GM19397 (cell line): Measurements from ENCODE around the gene CACNG7.
"Not testable (repeated sequence)": the region's sequence is repeated elsewhere in the genome, so short reads cannot be mapped to it uniquely, and the experiment has no call there.

Source experiments
- ATAC-seq: cut with Tn5 transposase; IDR thresholded peaks from one replicate; pipeline ENCODE4 v1.9.1; 2021; ENCODE audit warnings: mild to moderate bottlenecking, moderate library complexity; ENCODE audit not compliant: unreplicated experiment

CACNG7 gene

DNA sequence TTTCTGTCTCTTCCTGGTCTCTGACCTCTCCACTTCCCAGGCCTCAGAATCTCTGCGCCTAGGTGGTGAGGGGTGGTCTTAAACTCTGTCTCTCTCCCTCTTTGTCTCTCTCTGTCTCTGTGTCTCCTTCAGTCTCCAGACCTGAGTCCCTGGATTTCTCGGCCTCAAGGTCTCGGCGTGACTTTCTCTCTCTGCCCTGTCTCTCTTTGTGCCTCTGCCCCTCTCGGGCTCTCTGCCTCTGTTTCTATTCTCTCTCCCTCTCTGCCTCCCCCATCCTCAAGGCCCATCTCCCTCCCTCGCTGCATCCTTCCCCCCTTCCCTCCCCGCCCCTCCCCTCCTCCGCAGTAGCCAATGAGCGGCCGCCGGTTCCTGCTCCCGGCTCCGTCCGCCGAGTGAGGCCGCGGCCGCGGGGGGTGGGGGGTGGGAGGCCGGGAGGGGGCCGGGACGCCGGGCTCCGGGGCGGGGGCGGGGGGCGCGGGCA, at the start of gene CACNG7:
CACNG7 (plus strand) TSS at position 344 of the 481 bp plus-strand sequence. CDS start 3,554 bp downstream, outside the sequence.
- ATAC-seq = no peak

- ATAC-seq = no peak
Observed at GRCh38 chr19:53864308-53864836, 44.7 kb upstream of the CACNG7 start.

DNA sequence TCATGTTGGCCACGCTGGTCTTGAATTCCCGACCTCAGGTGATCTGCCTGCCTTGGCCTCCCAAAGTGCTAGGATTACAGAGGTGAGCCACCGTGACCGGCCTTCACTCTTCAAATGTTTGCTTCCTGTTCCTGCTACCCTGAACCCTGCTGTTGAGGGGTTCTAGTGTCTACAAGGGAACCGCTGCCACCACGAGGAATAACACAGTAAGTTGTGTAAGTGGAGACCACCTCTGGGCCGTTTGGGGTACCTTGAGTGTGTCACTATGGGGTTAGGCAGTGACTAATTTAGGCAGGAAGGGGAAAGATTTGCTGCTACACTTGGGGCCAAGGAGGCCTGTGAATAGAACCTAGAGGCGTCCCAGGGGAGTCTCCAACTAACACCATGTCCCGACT, 43.6 kb upstream of the CACNG7 start:
- no peak for ATAC-seq

- no peak for ATAC-seq
Observed at GRCh38 chr19:53865918-53866864, 42.9 kb upstream of the CACNG7 start.

- ATAC-seq = no peak
Observed at GRCh38 chr19:53866865-53867224, 42.2 kb upstream of the CACNG7 start.

GRCh38 chr19:53867225-53868090, 41.6 kb upstream of the CACNG7 start, which contains the start of gene MYADM:
TSS of gene MYADM (plus strand) at chr19:53867883. CDS start at chr19:53873530, 5,647 bp downstream.
- ATAC-seq = peak; percentile 59

- no peak for ATAC-seq
Observed at GRCh38 chr19:53868091-53868891, 40.8 kb upstream of the CACNG7 start.

DNA sequence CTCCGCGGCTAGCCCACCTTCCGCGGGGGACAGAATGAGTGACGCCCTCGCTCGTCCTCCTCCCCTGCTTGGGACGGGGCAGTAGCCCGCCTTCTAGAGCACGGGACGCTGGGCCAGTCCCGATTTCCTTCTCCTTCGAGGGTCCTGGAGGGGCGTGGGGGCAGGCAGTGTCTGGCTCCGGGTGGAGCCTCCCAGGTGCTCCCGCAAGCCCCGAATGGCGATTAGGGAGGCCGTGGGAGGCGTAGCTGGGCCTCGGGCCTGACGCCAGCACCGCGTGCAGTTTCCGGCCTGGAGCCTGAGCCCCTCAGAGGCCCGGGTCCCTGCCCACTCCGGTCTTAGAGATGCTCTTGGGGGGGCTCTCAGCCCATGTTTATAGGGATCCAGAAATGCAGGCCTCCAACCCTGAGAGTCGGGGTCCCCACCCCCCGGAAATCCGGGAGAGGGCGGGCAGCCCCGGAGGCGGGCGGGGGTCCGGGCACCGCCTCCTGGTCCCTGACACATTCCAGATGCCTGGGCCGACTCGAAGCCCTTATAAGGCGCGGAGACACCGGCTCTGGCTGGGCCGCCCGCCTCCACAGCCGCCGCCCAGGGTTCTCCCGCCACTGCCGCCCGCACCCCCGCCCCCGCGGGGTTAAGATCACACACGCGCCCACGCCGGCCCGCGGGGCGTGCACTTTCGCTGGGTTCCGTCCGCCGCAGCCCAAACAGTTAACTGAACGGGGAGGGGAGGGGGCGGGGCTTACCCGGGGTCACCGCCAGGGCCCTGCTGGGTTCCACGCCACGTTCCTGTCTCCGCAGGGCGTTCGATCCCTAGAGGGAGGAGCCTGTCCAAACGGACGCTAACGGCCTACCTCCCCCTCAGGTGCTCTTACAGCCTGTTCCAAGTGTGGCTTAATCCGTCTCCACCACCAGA, 39.9 kb upstream of the CACNG7 start:
- ATAC-seq = peak; percentile 37

- ATAC-seq = not testable (repeated sequence)
Observed at GRCh38 chr19:53869805-53870484, 39.1 kb upstream of the CACNG7 start.

GRCh38 chr19:53870485-53870844, 38.6 kb upstream of the CACNG7 start:
- ATAC-seq = no peak

DNA sequence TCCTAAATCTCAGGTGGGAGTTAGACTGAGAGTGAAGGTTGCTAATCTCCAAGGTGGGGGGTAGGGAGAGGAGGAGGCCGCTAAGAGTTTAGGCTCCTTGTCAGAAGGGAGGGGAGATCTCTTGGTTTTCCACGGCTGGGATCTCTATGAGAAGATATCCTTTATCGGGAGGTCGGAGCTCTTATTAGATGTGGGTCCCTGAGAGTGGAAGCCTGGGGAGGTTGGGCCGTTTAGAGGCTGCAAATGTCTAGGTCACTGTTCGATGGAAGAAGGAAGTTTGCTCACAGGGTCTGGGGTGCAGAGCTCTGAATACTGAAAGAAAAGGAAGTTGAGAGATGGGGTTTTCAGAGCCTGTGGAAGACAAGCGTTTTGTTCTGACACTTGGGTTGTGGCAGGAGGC, 37.6 kb upstream of the CACNG7 start:
- no peak for ATAC-seq

DNA sequence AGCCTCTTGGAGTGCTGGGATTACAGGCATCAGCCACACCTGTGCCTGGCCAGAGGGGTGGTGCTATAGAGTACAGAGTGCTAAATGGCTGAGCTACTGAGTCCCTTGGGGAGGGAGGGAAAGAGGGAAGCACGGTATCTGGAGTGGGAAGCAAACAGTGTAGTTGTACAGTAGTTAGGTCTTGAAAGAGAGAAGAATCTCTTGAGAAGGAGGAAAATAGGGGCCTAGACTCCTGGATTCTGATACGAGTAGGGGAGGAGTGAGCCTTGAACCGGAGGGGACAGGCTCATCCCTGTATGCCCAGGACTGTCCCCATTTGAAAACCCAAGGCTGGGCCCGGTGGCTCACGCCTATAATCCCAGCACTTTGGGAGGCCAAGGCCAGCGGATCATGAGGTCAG, 36.3 kb upstream of the CACNG7 start:
- ATAC-seq = no peak

DNA sequence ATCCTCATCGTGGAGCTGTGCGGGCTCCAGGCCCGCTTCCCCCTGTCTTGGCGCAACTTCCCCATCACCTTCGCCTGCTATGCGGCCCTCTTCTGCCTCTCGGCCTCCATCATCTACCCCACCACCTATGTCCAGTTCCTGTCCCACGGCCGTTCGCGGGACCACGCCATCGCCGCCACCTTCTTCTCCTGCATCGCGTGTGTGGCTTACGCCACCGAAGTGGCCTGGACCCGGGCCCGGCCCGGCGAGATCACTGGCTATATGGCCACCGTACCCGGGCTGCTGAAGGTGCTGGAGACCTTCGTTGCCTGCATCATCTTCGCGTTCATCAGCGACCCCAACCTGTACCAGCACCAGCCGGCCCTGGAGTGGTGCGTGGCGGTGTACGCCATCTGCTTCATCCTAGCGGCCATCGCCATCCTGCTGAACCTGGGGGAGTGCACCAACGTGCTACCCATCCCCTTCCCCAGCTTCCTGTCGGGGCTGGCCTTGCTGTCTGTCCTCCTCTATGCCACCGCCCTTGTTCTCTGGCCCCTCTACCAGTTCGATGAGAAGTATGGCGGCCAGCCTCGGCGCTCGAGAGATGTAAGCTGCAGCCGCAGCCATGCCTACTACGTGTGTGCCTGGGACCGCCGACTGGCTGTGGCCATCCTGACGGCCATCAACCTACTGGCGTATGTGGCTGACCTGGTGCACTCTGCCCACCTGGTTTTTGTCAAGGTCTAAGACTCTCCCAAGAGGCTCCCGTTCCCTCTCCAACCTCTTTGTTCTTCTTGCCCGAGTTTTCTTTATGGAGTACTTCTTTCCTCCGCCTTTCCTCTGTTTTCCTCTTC, 35.1 kb upstream of the CACNG7 start:
- ATAC-seq = no peak

- no peak for ATAC-seq
Observed at GRCh38 chr19:53874606-53874990, 34.5 kb upstream of the CACNG7 start.

GRCh38 chr19:53875602-53876325, 33.3 kb upstream of the CACNG7 start:
- ATAC-seq = no peak

- no peak for ATAC-seq
Observed at GRCh38 chr19:53876651-53877224, 32.3 kb upstream of the CACNG7 start.

DNA sequence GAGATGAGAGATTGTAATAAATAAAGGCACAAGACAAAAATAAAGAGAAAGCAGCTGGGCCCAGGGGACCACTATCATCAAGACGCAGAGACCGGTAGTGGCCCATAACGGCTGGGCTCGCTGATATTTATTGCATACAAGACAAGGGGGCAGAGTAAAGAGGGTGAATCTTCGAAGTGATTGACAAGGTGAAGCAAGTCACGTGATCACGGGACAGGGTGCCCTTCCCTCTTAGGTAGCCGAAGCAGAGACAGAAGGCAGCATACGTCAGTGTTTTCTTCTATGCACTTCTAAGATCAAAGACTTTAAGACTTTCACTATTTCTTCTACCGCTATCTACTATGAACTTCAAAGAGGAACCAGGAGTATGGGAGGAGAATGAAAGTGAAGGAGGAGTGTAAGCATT, 31.7 kb upstream of the CACNG7 start:
- ATAC-seq = no peak
